Measurements from ENCODE around the gene HCK.
A peak's percentile ranks its signal among the peaks of the same experiment; 100 is the strongest.

The HCK gene

GRCh38 chr20:32063695-32064094, 11.7 kb downstream of the HCK start:
- no peak for DNase-seq

- no peak for DNase-seq
Observed at GRCh38 chr20:32064667-32065066, 12.6 kb downstream of the HCK start.

- no peak for DNase-seq
Observed at GRCh38 chr20:32067234-32067821, 15.3 kb downstream of the HCK start.

GRCh38 chr20:32068174-32068573, 16.1 kb downstream of the HCK start:
- no peak for DNase-seq

GRCh38 chr20:32069711-32070110, 17.7 kb downstream of the HCK start:
- DNase-seq: no peak

GRCh38 chr20:32070282-32070681, 18.2 kb downstream of the HCK start:
- DNase-seq: no peak

- DNase-seq: no peak
Observed at GRCh38 chr20:32070690-32071213, 18.7 kb downstream of the HCK start.

- no peak for DNase-seq
Observed at GRCh38 chr20:32071395-32072167, 19.5 kb downstream of the HCK start.

GRCh38 chr20:32072168-32072750, 20.2 kb downstream of the HCK start:
- no peak for DNase-seq

GRCh38 chr20:32075534-32075933, 23.5 kb downstream of the HCK start:
- no peak for DNase-seq

- no peak for DNase-seq
Observed at GRCh38 chr20:32077190-32077589, 25.1 kb downstream of the HCK start.

GRCh38 chr20:32078322-32078721, 26.3 kb downstream of the HCK start:
- DNase-seq: no peak

GRCh38 chr20:32078791-32079190, 26.7 kb downstream of the HCK start:
- no peak for DNase-seq

GRCh38 chr20:32079655-32080109, 27.6 kb downstream of the HCK start:
- no peak for DNase-seq

- DNase-seq: no peak
Observed at GRCh38 chr20:32080783-32081182, 28.7 kb downstream of the HCK start.

GRCh38 chr20:32083469-32083868, 31.4 kb downstream of the HCK start:
- no peak for DNase-seq

GRCh38 chr20:32087070-32087469, 35.0 kb downstream of the HCK start:
- no peak for DNase-seq

GRCh38 chr20:32088759-32089158, 36.7 kb downstream of the HCK start:
- DNase-seq: no peak

- no peak for DNase-seq
Observed at GRCh38 chr20:32089637-32090362, 37.8 kb downstream of the HCK start.

GRCh38 chr20:32091888-32092346, 39.9 kb downstream of the HCK start:
- peak; percentile 49 to 70 (median 64) for DNase-seq

- DNase-seq: no peak
Observed at GRCh38 chr20:32098786-32099185, 46.7 kb downstream of the HCK start.

GRCh38 chr20:32108814-32109391, 56.9 kb downstream of the HCK start:
- DNase-seq: no peak
